HepG2 (cell line): ENCODE data around the gene RBSN. TPM values are rescaled to one million over a fixed set of nuclear protein-coding genes. Genes with fewer than 3 reads are reported as not detected.

Experiments
- GTF2F1 ChIP-seq: fragments of 150-350 bp; IDR thresholded peaks from 2 replicates; pipeline ENCODE4 v1.6.1; 2014; ENCODE audit warnings: low read length
- HOXA7 ChIP-seq: sonication (generic); formaldehyde crosslinking; IDR thresholded peaks from 2 replicates; pipeline ENCODE4 v1.8.1; 2022; ENCODE audit warnings: mild to moderate bottlenecking, missing genetic modification reagents, moderate library complexity
- NRL ChIP-seq: sonication (generic); formaldehyde crosslinking; IDR thresholded peaks from 2 replicates; pipeline ENCODE4 v1.5.0; 2020; ENCODE audit warnings: missing genetic modification reagents, mild to moderate bottlenecking, moderate library complexity, borderline replicate concordance
- RFXANK ChIP-seq: IDR thresholded peaks from 2 replicates; pipeline ENCODE4 v1.6.1; 2016
- SIN3A ChIP-seq: IDR thresholded peaks from 2 replicates; pipeline ENCODE4 v1.6.1; 2011; ENCODE audit warnings: low read depth, mild to moderate bottlenecking, control low read depth, low read length, borderline replicate concordance
- SRY ChIP-seq: sonication (generic); formaldehyde crosslinking; IDR thresholded peaks from 2 replicates; pipeline ENCODE4 v1.8.0; 2022; ENCODE audit warnings: mild to moderate bottlenecking, missing genetic modification reagents
- WIZ ChIP-seq: sonication (generic); formaldehyde crosslinking; IDR thresholded peaks from 2 replicates; pipeline ENCODE4 v1.5.1; 2020; ENCODE audit warnings: mild to moderate bottlenecking, missing genetic modification reagents
- ZNF207 ChIP-seq: fragments of 450-650 bp; IDR thresholded peaks from 2 replicates; pipeline ENCODE4 v1.6.1; 2016; ENCODE audit warnings: antibody characterized with exemption, borderline replicate concordance
- ZNF446 ChIP-seq: sonication (generic); formaldehyde crosslinking; IDR thresholded peaks from 2 replicates; pipeline ENCODE4 v1.5.0; 2020; ENCODE audit warnings: mild to moderate bottlenecking, missing genetic modification reagents
- ZNF564 ChIP-seq: sonication (generic); formaldehyde crosslinking; IDR thresholded peaks from 2 replicates; pipeline ENCODE4 v1.8.1; 2023; ENCODE audit warnings: mild to moderate bottlenecking, missing genetic modification reagents
- ZNF761 ChIP-seq: sonication (generic); formaldehyde crosslinking; conservative IDR thresholded peaks from 2 replicates; pipeline ENCODE4 v1.4.0; 2020; ENCODE audit warnings: mild to moderate bottlenecking, missing genetic modification reagents
- polyA plus RNA-seq, 8 experiments: library from polyadenylated mRNA; depleted of rRNA in 3 of 8; stranded (reverse) in 7 of 8; unstranded in 1 of 8; fragments of >200 nt; fragmentation: Illumina TruSeq in 4 of 8; extraction: Trizol in 4 of 8; gene quantifications; 2 replicates each; pipeline versions ENCODE4 v1.2.1 to v1.2.3, GENCODE V29; 2011 to 2016; ENCODE audit warnings: low read depth in 4 of 8, missing spikeins in 1 of 8, mixed read lengths in 1 of 8; ENCODE audit not compliant: insufficient read depth in 1 of 8
- total RNA-seq, 5 experiments: library from RNA; depleted of rRNA; stranded (reverse); fragments of >200 nt; fragmentation: Illumina TruSeq; extraction: Trizol; gene quantifications; 2 replicates each; pipeline ENCODE4 v1.2.3, GENCODE V29; 2016; ENCODE audit warnings: low read depth in 1 of 5
- TF ChIP-seq, protein P1 (sequence below), 2 experiments: sonication (generic) in 1 of 2; formaldehyde crosslinking in 1 of 2; IDR thresholded peaks; 2 replicates each; pipeline versions ENCODE4 v1.4.0 to v1.6.1; 2018 to 2020; ENCODE audit warnings: missing genetic modification reagents in 2 of 2, borderline replicate concordance in 1 of 2, low read depth in 1 of 2, mild to moderate bottlenecking in 1 of 2, missing biosample characterization in 1 of 2
- TF ChIP-seq, protein P2 (sequence below): sonication (generic); formaldehyde crosslinking; IDR thresholded peaks from 2 replicates; pipeline ENCODE4 v1.8.1; 2023; ENCODE audit warnings: missing genetic modification reagents, inconsistent platforms, borderline replicate concordance
- TF ChIP-seq, protein P3 (sequence below): sonication (generic); formaldehyde crosslinking; IDR thresholded peaks from 2 replicates; pipeline ENCODE4 v1.5.0; 2020; ENCODE audit warnings: mild to moderate bottlenecking, missing genetic modification reagents
- TF ChIP-seq, protein P4 (sequence below): sonication (generic); formaldehyde crosslinking; IDR thresholded peaks from 2 replicates; pipeline ENCODE4 v1.4.0; 2020; ENCODE audit warnings: missing genetic modification reagents, borderline replicate concordance
- TF ChIP-seq, protein P5 (sequence below): sonication (generic); formaldehyde crosslinking; IDR thresholded peaks from 2 replicates; pipeline ENCODE4 v1.4.0; 2020; ENCODE audit warnings: missing genetic modification reagents, low read depth, mild to moderate bottlenecking, borderline replicate concordance
- TF ChIP-seq, protein P6 (sequence below): sonication (generic); formaldehyde crosslinking; IDR thresholded peaks from 2 replicates; pipeline ENCODE4 v1.4.0; 2020; ENCODE audit warnings: missing genetic modification reagents

Gene RBSN
- total and polyA plus RNA-seq, 2 of the 13 experiments (the other 11 are each of a cell fraction or from before 2014, with no cell fraction given) = 7.9 to 11.8 TPM

DNA sequence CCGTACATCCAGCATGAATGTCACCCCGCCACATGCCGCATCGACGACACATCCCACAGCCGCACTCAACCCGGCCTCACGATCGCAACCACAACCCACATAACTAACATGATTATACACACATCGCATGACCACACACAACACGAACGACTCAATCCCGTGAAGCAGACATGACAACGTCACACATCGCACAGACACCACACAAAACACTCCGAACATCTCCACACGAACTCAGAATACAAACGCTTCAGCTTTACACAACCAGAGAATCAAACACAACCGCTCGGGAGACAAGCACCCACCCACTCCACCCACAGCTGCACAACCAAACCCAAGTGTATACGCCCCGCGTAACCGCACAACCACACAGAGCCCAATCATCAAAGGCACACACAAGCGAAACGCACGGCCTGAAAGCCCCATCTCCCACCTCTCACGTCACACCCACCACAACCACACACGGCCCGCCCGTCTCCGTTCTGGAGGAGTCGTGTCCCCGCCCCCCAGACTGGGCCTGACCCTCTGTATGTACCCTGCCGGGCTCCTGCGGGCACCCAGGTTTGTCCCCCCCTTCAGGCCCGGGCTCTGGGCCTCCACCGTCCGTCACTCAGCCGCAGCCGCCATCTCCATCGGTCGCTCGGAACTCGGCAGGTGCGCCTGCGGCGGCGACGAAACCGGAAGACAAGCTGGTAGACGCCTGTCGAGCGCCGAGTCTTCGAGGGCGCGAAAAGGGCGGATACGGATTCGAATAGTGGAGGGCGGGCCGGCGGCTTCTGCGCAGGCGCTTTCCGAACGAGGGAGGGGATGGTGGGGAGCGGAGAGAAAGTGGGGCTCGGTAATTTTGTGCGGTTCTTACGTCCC, at the start of gene RBSN (continued):
- TF ChIP-seq ZNF761 (CRISPR knock-in tag) = peak; percentile 85
- peak; percentile 43; the same call in 1 of the 2 replicates for TF ChIP-seq ZNF446 (CRISPR knock-in tag)
- TF ChIP-seq ZNF207 = no peak
- TF ChIP-seq, protein P1, sequence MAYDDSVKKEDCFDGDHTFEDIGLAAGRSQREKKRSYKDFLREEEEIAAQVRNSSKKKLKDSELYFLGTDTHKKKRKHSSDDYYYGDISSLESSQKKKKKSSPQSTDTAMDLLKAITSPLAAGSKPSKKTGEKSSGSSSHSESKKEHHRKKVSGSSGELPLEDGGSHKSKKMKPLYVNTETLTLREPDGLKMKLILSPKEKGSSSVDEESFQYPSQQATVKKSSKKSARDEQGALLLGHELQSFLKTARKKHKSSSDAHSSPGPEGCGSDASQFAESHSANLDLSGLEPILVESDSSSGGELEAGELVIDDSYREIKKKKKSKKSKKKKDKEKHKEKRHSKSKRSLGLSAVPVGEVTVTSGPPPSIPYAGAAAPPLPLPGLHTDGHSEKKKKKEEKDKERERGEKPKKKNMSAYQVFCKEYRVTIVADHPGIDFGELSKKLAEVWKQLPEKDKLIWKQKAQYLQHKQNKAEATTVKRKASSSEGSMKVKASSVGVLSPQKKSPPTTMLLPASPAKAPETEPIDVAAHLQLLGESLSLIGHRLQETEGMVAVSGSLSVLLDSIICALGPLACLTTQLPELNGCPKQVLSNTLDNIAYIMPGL (CRISPR knock-in tag; IDR thresholded peaks at IDR 0.05; ENCODE audit: borderline replicate concordance in 1 of 2, low read depth in 1 of 2) = peak; percentile 95 to 97
- TF ChIP-seq NRL = peak; percentile 77; the same call in 1 of the 2 replicates
- TF ChIP-seq, protein P2, sequence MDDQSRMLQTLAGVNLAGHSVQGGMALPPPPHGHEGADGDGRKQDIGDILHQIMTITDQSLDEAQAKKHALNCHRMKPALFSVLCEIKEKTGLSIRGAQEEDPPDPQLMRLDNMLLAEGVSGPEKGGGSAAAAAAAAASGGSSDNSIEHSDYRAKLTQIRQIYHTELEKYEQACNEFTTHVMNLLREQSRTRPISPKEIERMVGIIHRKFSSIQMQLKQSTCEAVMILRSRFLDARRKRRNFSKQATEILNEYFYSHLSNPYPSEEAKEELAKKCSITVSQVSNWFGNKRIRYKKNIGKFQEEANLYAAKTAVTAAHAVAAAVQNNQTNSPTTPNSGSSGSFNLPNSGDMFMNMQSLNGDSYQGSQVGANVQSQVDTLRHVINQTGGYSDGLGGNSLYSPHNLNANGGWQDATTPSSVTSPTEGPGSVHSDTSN = 0 out of 2 replicates have a peak, but pooled peaks have one; percentile 47
- no peak for TF ChIP-seq GTF2F1
- TF ChIP-seq, protein P3, sequence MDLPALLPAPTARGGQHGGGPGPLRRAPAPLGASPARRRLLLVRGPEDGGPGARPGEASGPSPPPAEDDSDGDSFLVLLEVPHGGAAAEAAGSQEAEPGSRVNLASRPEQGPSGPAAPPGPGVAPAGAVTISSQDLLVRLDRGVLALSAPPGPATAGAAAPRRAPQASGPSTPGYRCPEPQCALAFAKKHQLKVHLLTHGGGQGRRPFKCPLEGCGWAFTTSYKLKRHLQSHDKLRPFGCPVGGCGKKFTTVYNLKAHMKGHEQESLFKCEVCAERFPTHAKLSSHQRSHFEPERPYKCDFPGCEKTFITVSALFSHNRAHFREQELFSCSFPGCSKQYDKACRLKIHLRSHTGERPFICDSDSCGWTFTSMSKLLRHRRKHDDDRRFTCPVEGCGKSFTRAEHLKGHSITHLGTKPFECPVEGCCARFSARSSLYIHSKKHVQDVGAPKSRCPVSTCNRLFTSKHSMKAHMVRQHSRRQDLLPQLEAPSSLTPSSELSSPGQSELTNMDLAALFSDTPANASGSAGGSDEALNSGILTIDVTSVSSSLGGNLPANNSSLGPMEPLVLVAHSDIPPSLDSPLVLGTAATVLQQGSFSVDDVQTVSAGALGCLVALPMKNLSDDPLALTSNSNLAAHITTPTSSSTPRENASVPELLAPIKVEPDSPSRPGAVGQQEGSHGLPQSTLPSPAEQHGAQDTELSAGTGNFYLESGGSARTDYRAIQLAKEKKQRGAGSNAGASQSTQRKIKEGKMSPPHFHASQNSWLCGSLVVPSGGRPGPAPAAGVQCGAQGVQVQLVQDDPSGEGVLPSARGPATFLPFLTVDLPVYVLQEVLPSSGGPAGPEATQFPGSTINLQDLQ (CRISPR knock-in tag) = 0 out of 2 replicates have a peak, but pooled peaks have one; percentile 58
- TF ChIP-seq ZNF564 = no peak; the same call in 1 of the 2 replicates
- TF ChIP-seq WIZ (CRISPR knock-in tag) = peak; percentile 50; the same call in 1 of the 2 replicates
- peak; percentile 73; the same call in 1 of the 2 replicates for TF ChIP-seq RFXANK (CRISPR knock-in tag)
- peak; percentile 94 for TF ChIP-seq HOXA7
- peak; percentile 85; the same call in 1 of the 2 replicates for TF ChIP-seq SRY (CRISPR knock-in tag)
- TF ChIP-seq SIN3A = peak; percentile 96; the same call in 1 of the 2 replicates
- TF ChIP-seq, protein P4, sequence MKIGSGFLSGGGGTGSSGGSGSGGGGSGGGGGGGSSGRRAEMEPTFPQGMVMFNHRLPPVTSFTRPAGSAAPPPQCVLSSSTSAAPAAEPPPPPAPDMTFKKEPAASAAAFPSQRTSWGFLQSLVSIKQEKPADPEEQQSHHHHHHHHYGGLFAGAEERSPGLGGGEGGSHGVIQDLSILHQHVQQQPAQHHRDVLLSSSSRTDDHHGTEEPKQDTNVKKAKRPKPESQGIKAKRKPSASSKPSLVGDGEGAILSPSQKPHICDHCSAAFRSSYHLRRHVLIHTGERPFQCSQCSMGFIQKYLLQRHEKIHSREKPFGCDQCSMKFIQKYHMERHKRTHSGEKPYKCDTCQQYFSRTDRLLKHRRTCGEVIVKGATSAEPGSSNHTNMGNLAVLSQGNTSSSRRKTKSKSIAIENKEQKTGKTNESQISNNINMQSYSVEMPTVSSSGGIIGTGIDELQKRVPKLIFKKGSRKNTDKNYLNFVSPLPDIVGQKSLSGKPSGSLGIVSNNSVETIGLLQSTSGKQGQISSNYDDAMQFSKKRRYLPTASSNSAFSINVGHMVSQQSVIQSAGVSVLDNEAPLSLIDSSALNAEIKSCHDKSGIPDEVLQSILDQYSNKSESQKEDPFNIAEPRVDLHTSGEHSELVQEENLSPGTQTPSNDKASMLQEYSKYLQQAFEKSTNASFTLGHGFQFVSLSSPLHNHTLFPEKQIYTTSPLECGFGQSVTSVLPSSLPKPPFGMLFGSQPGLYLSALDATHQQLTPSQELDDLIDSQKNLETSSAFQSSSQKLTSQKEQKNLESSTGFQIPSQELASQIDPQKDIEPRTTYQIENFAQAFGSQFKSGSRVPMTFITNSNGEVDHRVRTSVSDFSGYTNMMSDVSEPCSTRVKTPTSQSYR (CRISPR knock-in tag) = no peak
- TF ChIP-seq, protein P5, sequence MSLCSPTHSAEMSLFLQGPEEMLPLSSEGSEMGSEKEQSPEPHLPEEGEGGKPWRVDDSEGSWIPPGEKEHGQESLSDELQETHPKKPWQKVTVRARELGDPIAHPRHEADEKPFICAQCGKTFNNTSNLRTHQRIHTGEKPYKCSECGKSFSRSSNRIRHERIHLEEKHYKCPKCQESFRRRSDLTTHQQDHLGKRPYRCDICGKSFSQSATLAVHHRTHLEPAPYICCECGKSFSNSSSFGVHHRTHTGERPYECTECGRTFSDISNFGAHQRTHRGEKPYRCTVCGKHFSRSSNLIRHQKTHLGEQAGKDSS (CRISPR knock-in tag) = peak; percentile 69; the same call in 1 of the 2 replicates
- TF ChIP-seq, protein P6, sequence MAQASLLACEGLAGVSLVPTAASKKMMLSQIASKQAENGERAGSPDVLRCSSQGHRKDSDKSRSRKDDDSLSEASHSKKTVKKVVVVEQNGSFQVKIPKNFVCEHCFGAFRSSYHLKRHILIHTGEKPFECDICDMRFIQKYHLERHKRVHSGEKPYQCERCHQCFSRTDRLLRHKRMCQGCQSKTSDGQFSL (CRISPR knock-in tag) = no peak
